ENCODE results near the gene GAS6. TPM values are rescaled to one million over a fixed set of nuclear protein-coding genes. Genes with fewer than 3 reads are reported as not detected.

Gene GAS6
- total and polyA plus RNA-seq, 9 of the 15 experiments (the other 6 are each of a cell fraction or from before 2014, with no cell fraction given): 0.14 to 9.7 (median 4.7) TPM; not detected in 1

DNA sequence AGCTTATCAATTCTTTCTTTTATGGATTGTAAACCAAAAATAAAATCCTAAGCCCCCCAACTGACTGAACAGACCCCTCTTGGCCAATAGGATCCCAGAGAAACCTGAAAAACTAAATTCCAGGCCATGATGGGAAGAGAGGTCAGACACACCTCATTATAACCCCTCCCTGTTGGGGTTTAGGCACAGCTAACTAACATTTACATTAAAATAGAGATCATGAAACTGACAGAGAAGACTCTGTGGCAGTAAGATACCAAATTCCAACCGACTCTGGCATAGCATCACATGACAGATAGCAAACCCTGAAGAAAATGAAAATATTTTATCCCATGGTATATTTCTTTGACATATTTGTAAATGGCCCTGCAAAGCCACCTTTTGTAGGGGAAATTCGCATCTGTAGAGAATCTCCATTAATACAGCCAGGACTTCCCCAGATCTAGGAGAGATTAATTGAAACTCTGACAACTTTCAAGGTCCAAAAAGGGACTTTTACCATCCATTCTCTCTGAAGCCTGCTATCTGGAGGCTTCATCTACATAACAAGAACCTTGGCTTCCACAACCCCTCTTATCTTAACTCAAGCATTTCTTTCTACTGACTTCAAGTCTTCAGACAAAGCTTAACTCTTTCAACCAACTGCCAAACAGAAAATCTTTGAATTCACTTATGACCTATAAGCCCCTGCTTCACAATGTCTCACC is 27.1 kb upstream of the GAS6 start:
- Histone ChIP-seq H3K9ac (ENCODE audit: insufficient read depth in 1 of 2, low read depth in 2 of 2, low read length in 2 of 2) (no peak overlapping the region), H4K20me1 (replicated peaks; ENCODE audit: control insufficient read depth, insufficient read depth, low read length) (no peaks in the 10 kb centered on the region), H3K9me1 (ENCODE audit: control insufficient read depth, insufficient read depth, low read length) (no peaks in the 10 kb centered on the region), H3K27me3 (ENCODE audit: control insufficient read depth in 2 of 2, insufficient read depth in 2 of 2, low read length in 2 of 2) (peaks cover 2 to 13% of the 10 kb centered on the region in 2 experiments; a peak in 2 of 5 replicates), H3K79me2 (ENCODE audit: control insufficient read depth, insufficient read depth, low read length) (no peaks in the 10 kb centered on the region), H3K36me3 (ENCODE audit: control insufficient read depth, insufficient read depth, low read length) (no peaks in the 10 kb centered on the region), H3K4me1 (replicated peaks in 1 of 2; ENCODE audit: control insufficient read depth in 2 of 2, insufficient read depth in 2 of 2, low read length in 2 of 2) (no peaks in the 10 kb centered on the region), H3K4me2 (ENCODE audit: insufficient read depth, low read length) (no peak overlapping the region), H2AFZ (ENCODE audit: low read depth, low read length) (no peak overlapping the region), H3K9me3 (replicated peaks; ENCODE audit: control insufficient read depth, insufficient read depth, low read depth, low read length) (no peaks in the 10 kb centered on the region), H3K27ac (ENCODE audit: extremely low read depth, low read depth, low read length) (no peak overlapping the region), H3K4me3 (no peak overlapping the region)
- POLR2A ChIA-PET: no interaction called here
- intact Hi-C loops (cut with micrococcal nuclease): no loop called here
- DNase-seq (ENCODE audit: extremely low read depth in 1 of 4, low spot score in 3 of 4): no peak
- ATAC-seq: no peak
- no TSS peak for BruUV-seq (replicated peaks)
- 0% methylated on average over 2 of the region's 2 CpGs for WGBS (ENCODE audit: insufficient coverage, low coverage, missing lambda C conversion rate)
- CTCF ChIA-PET (ENCODE audit: low intra/inter-chr PET ratio): no interaction called here
- in situ Hi-C loops (cut with MboI): no loop called here
- TF ChIP-seq, protein P1, sequence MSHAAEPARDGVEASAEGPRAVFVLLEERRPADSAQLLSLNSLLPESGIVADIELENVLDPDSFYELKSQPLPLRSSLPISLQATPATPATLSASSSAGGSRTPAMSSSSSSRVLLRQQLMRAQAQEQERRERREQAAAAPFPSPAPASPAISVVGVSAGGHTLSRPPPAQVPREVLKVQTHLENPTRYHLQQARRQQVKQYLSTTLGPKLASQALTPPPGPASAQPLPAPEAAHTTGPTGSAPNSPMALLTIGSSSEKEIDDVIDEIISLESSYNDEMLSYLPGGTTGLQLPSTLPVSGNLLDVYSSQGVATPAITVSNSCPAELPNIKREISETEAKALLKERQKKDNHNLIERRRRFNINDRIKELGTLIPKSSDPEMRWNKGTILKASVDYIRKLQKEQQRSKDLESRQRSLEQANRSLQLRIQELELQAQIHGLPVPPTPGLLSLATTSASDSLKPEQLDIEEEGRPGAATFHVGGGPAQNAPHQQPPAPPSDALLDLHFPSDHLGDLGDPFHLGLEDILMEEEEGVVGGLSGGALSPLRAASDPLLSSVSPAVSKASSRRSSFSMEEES (CRISPR knock-in tag; IDR thresholded peaks at IDR 0.05): peak; percentile 23; the same call in 1 of the 2 replicates
- TF ChIP-seq, protein P2, sequence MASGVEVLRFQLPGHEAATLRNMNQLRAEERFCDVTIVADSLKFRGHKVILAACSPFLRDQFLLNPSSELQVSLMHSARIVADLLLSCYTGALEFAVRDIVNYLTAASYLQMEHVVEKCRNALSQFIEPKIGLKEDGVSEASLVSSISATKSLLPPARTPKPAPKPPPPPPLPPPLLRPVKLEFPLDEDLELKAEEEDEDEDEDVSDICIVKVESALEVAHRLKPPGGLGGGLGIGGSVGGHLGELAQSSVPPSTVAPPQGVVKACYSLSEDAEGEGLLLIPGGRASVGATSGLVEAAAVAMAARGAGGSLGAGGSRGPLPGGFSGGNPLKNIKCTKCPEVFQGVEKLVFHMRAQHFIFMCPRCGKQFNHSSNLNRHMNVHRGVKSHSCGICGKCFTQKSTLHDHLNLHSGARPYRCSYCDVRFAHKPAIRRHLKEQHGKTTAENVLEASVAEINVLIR (CRISPR knock-in tag; IDR thresholded peaks at IDR 0.05): no peak
- TF ChIP-seq RBFOX2 (IDR thresholded peaks at IDR 0.05; ENCODE audit: low read depth, low read length): no peak
- FAIRE-seq: no peak

Measured in K562 (cell line).